PC-9 (cell line): ENCODE data around the gene OGDHL. TPM values are rescaled to one million over a fixed set of nuclear protein-coding genes. Genes with fewer than 3 reads are reported as not detected.

ENCODE experiments used
- BruUV-seq: library from RNA; stranded (reverse); fragments of 400-500 nt; replicated peaks from 2 replicates; lab custom pipeline; 2021; lab: Mats Ljungman, UMichigan
- CTCF ChIA-PET: fragments of 300-600 bp; sonication (Branson Sonifier 250); formaldehyde crosslinking; loops from one replicate; lab custom pipeline; 2022; ENCODE audit warnings: antibody characterized with exemption; lab: Charles Lee
- POLR2A ChIA-PET: fragments of 300-600 bp; sonication (Branson Sonifier 250); formaldehyde crosslinking; loops from one replicate; lab custom pipeline; 2022; ENCODE audit warnings: antibody characterized with exemption; ENCODE audit not compliant: unreplicated experiment; lab: Charles Lee
- DNase-seq, 2 experiments: peaks; one replicate each; pipeline versions ENCODE4 v3.0.0 to v3.0.0-alpha.2; 2015 to 2022; ENCODE audit warnings: mixed read lengths in 1 of 2
- H2AFZ ChIP-seq: fragments of 200-600 bp; sonication (generic); 2 replicates; pipeline ENCODE4 v1.8.1; 2017; ENCODE audit warnings: antibody characterized with exemption
- H3F3A ChIP-seq: fragments of 200-600 bp; sonication (generic); 2 replicates; pipeline ENCODE4 v1.8.1; 2017; ENCODE audit warnings: antibody characterized with exemption, mild to moderate bottlenecking, low read depth; ENCODE audit not compliant: insufficient read depth
- H3K27ac ChIP-seq: fragments of 200-600 bp; sonication (generic); 2 replicates; pipeline ENCODE4 v1.6.1; 2016; ENCODE audit warnings: mixed run types
- H3K27me3 ChIP-seq: fragments of 200-600 bp; sonication (generic); 2 replicates; pipeline ENCODE4 v1.6.1; 2016; ENCODE audit warnings: low read depth, mixed run types; ENCODE audit not compliant: insufficient read depth
- H3K36me3 ChIP-seq: fragments of 200-600 bp; sonication (generic); 2 replicates; pipeline ENCODE4 v1.6.1; 2016; ENCODE audit warnings: low read depth, mixed run types
- H3K4me1 ChIP-seq: fragments of 200-600 bp; sonication (generic); replicated peaks from 2 replicates; pipeline ENCODE4 v1.6.1; 2016; ENCODE audit warnings: mixed run types; ENCODE audit not compliant: insufficient read depth
- H3K4me2 ChIP-seq: fragments of 200-600 bp; sonication (generic); 2 replicates; pipeline ENCODE4 v1.6.1; 2017; ENCODE audit warnings: mixed run types
- H3K4me3 ChIP-seq: fragments of 200-600 bp; sonication (generic); 2 replicates; pipeline ENCODE4 v1.6.1; 2016; ENCODE audit warnings: mixed run types
- H3K79me2 ChIP-seq: fragments of 200-600 bp; sonication (generic); 2 replicates; pipeline ENCODE4 v1.6.1; 2017; ENCODE audit warnings: low read depth, mixed run types
- H3K9me2 ChIP-seq: fragments of 200-600 bp; sonication (generic); 2 replicates; pipeline ENCODE4 v1.8.1; 2017; ENCODE audit warnings: mild to moderate bottlenecking; ENCODE audit not compliant: insufficient read depth
- H3K9me3 ChIP-seq: fragments of 200-600 bp; sonication (generic); 2 replicates; pipeline ENCODE4 v1.8.1; 2016; ENCODE audit warnings: low read depth; ENCODE audit not compliant: insufficient read depth
- H4K20me1 ChIP-seq: fragments of 200-600 bp; sonication (generic); 2 replicates; pipeline ENCODE4 v1.8.1; 2017; ENCODE audit not compliant: insufficient read depth
- CTCF ChIP-seq: fragments of 200-600 bp; sonication (generic); conservative IDR thresholded peaks from 2 replicates; pipeline ENCODE4 v1.6.1; 2017; ENCODE audit warnings: mixed run types, antibody characterized with exemption, mild to moderate bottlenecking, moderate library complexity
- EZH2 ChIP-seq: fragments of 200-600 bp; sonication (generic); IDR thresholded peaks from 2 replicates; pipeline ENCODE4 v1.8.0; 2017; ENCODE audit warnings: antibody characterized with exemption, low read depth
- intact Hi-C: fragments of 100-400 bp; cut with micrococcal nuclease; formaldehyde crosslinking; loops from one replicate; pipeline ENCODE4 v1.10.0; 2022; ENCODE audit not compliant: unreplicated experiment
- total RNA-seq: library from RNA; stranded (reverse); gene quantifications from 2 replicates; pipeline ENCODE4 v1.2.3, GENCODE V29; 2021

Gene OGDHL
- total RNA-seq, 1 experiment from 2014 or later = not detected

GRCh38 chr10:49736564-49737113, 25.5 kb downstream of the OGDHL start:
- BruUV-seq = no TSS peak
- Histone ChIP-seq H2AFZ (no peak overlapping the region), H4K20me1 (no peaks in the 10 kb centered on the region), H3K79me2 (no peaks in the 10 kb centered on the region), H3K9me3 (no peaks in the 10 kb centered on the region), H3K4me1 (peaks cover 5% of the 10 kb centered on the region; the same call in 1 of the 2 replicates), H3K27ac (no peak overlapping the region), H3K4me3 (no peak overlapping the region), H3F3A (no peaks in the 10 kb centered on the region), H3K27me3 (peaks cover 9% of the 10 kb centered on the region; the same call in 1 of the 2 replicates), H3K9me2 (no peaks in the 10 kb centered on the region), H3K36me3 (no peaks in the 10 kb centered on the region), H3K4me2 (no peak overlapping the region)
- CTCF ChIA-PET = no interaction called here
- DNase-seq = no peak
- POLR2A ChIA-PET = no interaction called here
- TF ChIP-seq EZH2 = no peak
- no peak for TF ChIP-seq CTCF
- intact Hi-C loops = no loop called here

- Histone ChIP-seq H3K4me3 (no peak overlapping the region), H4K20me1 (no peaks in the 10 kb centered on the region), H3K4me2 (no peak overlapping the region), H2AFZ (no peak overlapping the region), H3K4me1 (peaks cover 5% of the 10 kb centered on the region; the same call in 1 of the 2 replicates), H3K9me3 (no peaks in the 10 kb centered on the region), H3K27me3 (peaks cover 9% of the 10 kb centered on the region; the same call in 1 of the 2 replicates), H3F3A (no peaks in the 10 kb centered on the region), H3K79me2 (no peaks in the 10 kb centered on the region), H3K27ac (no peak overlapping the region), H3K36me3 (no peaks in the 10 kb centered on the region), H3K9me2 (no peaks in the 10 kb centered on the region)
- no TSS peak for BruUV-seq
- intact Hi-C loops = no loop called here
- CTCF ChIA-PET = no interaction called here
- POLR2A ChIA-PET = no interaction called here
- TF ChIP-seq CTCF (no peak), EZH2 (no peak)
- DNase-seq = no peak
Observed at GRCh38 chr10:49735848-49736563, 26.1 kb downstream of the OGDHL start.

- Histone ChIP-seq H2AFZ (no peak overlapping the region), H3K9me2 (no peaks in the 10 kb centered on the region), H3K36me3 (no peaks in the 10 kb centered on the region), H4K20me1 (no peaks in the 10 kb centered on the region), H3K4me2 (no peak overlapping the region), H3F3A (no peaks in the 10 kb centered on the region), H3K27me3 (0 out of 2 replicates have a peak, but pooled peaks cover 9% of the 10 kb centered on the region), H3K27ac (no peak overlapping the region), H3K79me2 (no peaks in the 10 kb centered on the region), H3K9me3 (no peaks in the 10 kb centered on the region), H3K4me1 (peaks cover 5% of the 10 kb centered on the region; the same call in 1 of the 2 replicates), H3K4me3 (no peak overlapping the region)
- POLR2A ChIA-PET = no interaction called here
- TF ChIP-seq EZH2 = no peak
- no peak for TF ChIP-seq CTCF
- no peak for DNase-seq
- intact Hi-C loops = no loop called here
- BruUV-seq = no TSS peak
- CTCF ChIA-PET = interaction anchor here (0.6 kb wide), 1 partner anchor 9 kb away, joined by 3 read pairs; no protein-coding TSS in a partner anchor
Observed at GRCh38 chr10:49735161-49735560, 27.0 kb downstream of the OGDHL start.
